Osteocyte (in vitro differentiated cells): ENCODE results near the gene SLC25A1. TPM values are rescaled to one million over a fixed set of nuclear protein-coding genes. Genes with fewer than 3 reads are reported as not detected.
"Not testable (repeated sequence)": the region's sequence is repeated elsewhere in the genome, so short reads cannot be mapped to it uniquely, and the experiment has no call there.

Experiments
- DNase-seq: peaks from one replicate; pipeline ENCODE4 v3.0.0; 2021; ENCODE audit warnings: mixed read lengths; ENCODE audit not compliant: unreplicated experiment; ENCODE audit errors: extremely low spot score
- H3K27ac Mint-ChIP-seq: one replicate; pipeline ENCODE4 v1.8.0; 2021; ENCODE audit warnings: mild to moderate bottlenecking, mixed read lengths; ENCODE audit not compliant: unreplicated experiment
- H3K27me3 Mint-ChIP-seq: one replicate; pipeline ENCODE4 v1.8.0; 2021; ENCODE audit warnings: mixed read lengths; ENCODE audit not compliant: unreplicated experiment
- H3K36me3 Mint-ChIP-seq: one replicate; pipeline ENCODE4 v1.8.0; 2021; ENCODE audit warnings: mixed read lengths; ENCODE audit not compliant: unreplicated experiment
- H3K4me1 Mint-ChIP-seq: one replicate; pipeline ENCODE4 v1.8.0; 2021; ENCODE audit warnings: mixed read lengths; ENCODE audit not compliant: unreplicated experiment
- H3K4me3 Mint-ChIP-seq: one replicate; pipeline ENCODE4 v1.8.0; 2021; ENCODE audit warnings: mild to moderate bottlenecking, moderate library complexity, mixed read lengths; ENCODE audit not compliant: unreplicated experiment
- H3K9me3 Mint-ChIP-seq: one replicate; pipeline ENCODE4 v1.8.0; 2021; ENCODE audit warnings: mixed read lengths; ENCODE audit not compliant: unreplicated experiment
- total RNA-seq: library from RNA; stranded (reverse); gene quantifications from 2 replicates; pipeline ENCODE4 v1.2.1, GENCODE V29; 2021
- TF ChIP-seq, protein P1 (sequence below): fragments of 200-600 bp; sonication (generic); IDR thresholded peaks from 2 replicates; pipeline ENCODE4 v1.5.0; 2021; ENCODE audit warnings: antibody characterized with exemption, mild to moderate bottlenecking, moderate library complexity

The SLC25A1 gene
- total RNA-seq, 1 donor from 2014 or later = 96.1 TPM

DNA sequence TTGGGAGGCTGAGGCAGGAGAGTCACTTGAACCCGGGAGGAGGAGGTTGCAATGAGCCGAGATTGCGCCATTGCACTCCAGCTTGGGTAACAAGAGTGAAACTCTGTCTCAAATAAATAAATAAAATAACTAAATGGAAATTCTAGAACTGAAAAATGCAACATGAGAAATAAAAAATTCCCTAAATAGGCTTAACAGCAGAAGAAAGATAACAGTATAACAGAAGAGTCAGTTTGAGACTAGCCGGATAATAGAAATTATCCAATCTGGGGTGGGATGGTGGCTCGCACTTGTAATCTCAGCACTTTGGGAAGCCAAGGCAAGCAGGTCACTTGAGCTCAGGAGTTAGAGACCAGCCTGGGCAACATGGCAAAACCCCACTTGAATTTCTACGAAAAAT, 14.1 kb downstream of the SLC25A1 start:
- Mint-ChIP-seq H3K4me3 (no peak overlapping the region), H3K27ac (no peak overlapping the region), H3K4me1 (peaks cover under 1% of the 10 kb centered on the region), H3K36me3 (no peaks in the 10 kb centered on the region), H3K9me3 (no peaks in the 10 kb centered on the region), H3K27me3 (peaks cover 37% of the 10 kb centered on the region)
- TF ChIP-seq, protein P1, sequence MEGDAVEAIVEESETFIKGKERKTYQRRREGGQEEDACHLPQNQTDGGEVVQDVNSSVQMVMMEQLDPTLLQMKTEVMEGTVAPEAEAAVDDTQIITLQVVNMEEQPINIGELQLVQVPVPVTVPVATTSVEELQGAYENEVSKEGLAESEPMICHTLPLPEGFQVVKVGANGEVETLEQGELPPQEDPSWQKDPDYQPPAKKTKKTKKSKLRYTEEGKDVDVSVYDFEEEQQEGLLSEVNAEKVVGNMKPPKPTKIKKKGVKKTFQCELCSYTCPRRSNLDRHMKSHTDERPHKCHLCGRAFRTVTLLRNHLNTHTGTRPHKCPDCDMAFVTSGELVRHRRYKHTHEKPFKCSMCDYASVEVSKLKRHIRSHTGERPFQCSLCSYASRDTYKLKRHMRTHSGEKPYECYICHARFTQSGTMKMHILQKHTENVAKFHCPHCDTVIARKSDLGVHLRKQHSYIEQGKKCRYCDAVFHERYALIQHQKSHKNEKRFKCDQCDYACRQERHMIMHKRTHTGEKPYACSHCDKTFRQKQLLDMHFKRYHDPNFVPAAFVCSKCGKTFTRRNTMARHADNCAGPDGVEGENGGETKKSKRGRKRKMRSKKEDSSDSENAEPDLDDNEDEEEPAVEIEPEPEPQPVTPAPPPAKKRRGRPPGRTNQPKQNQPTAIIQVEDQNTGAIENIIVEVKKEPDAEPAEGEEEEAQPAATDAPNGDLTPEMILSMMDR = no peak
- DNase-seq = no peak

DNA sequence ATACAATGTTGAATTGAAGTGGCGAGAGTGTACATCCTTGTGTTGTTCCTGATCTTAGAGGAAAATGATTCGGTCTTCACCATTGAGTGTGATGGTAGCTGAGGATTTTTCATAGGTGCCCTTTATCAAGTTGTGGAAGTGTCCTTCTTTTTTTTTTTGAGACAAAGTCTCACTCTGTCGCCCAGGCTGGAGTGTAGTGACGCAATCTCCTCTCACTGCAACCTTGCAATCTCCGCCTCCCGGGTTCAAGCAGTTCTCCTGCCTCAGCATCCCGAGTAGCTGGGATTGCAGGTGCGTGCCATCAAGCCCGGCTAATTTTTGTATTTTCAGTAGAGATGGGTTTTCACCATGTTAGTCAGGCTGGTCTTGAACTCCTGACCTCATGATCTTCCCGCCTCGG, 19.9 kb downstream of the SLC25A1 start:
- H3K4me3 Mint-ChIP-seq, H3K9me3 Mint-ChIP-seq, H3K36me3 Mint-ChIP-seq, DNase-seq, H3K4me1 Mint-ChIP-seq, H3K27ac Mint-ChIP-seq: not testable (repeated sequence)
- peaks cover 18% of the 10 kb centered on the region for H3K27me3 Mint-ChIP-seq

DNA sequence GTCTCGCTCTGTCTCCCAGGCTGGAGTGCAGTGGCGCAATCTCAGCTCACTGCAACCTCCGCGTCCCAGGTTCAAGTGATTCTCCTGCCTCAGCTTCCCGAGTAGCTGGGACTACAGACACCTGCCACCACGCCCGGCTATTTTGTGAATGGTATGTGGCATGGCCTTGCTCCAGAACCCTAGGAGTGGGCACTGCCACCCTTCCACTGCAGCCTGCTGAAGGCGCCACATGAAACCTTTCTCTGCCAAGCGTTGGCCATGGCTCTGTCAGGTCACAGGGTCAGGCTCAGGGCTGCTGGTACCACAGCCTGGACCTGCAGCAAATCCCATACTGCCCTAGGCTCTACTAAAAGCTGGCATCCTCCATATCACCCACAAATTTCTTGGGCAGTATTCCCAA, 22.4 kb downstream of the SLC25A1 start:
- not testable (repeated sequence) for H3K4me3 Mint-ChIP-seq, H3K9me3 Mint-ChIP-seq, H3K4me1 Mint-ChIP-seq, DNase-seq, H3K27ac Mint-ChIP-seq, H3K36me3 Mint-ChIP-seq
- peaks cover 34% of the 10 kb centered on the region for H3K27me3 Mint-ChIP-seq

DNA sequence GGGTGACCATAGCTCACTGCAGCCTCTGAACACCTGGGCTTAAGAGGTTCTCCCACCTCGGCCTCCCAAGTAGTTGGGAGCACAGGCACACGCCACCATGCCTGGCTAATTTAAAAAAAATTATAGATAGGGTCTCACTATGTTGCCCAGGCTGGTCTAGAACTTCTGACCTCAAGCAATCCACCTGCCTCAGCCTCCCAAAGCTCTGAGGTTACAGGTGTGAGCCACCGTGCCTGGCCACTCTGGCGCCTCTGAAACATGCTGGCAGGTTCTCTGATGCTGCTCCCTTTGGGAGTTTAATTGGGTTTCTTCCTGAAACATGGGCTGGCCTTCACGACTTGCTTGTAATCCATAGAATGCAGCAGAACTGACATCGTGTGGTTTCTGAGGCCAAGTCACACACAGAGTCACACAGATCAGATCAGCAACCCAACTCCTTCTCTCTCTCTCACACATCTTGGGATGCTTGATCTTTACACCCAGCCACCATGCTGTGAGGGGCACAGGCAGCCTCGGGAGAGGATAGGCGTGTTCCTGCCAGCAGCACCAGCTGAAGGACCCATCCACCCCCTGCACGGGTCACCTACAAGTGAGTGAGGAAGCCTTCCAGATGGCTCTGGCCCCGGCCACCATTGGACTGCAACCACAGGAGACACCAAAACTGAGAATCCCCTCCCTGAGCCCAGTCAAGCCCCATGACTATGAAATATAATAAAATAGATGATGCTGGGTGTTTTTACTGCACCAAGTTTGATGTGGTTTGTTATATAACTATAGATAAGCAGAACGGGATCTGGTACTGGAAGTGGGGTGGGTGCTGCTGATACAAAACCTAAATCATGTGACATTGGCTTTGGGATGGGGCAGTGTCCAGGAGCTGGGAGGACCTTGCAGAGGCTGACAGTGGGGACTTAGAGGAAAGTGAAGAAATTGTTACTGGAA, 25.3 kb downstream of the SLC25A1 start:
- TF ChIP-seq, protein P1 = no peak
- no peak overlapping the region for H3K27ac Mint-ChIP-seq
- H3K27me3 Mint-ChIP-seq = peaks cover 42% of the 10 kb centered on the region
- no peaks in the 10 kb centered on the region for H3K9me3 Mint-ChIP-seq
- no peak for DNase-seq
- peaks cover 4% of the 10 kb centered on the region for H3K4me1 Mint-ChIP-seq
- no peak overlapping the region for H3K4me3 Mint-ChIP-seq
- H3K36me3 Mint-ChIP-seq = no peaks in the 10 kb centered on the region

DNA sequence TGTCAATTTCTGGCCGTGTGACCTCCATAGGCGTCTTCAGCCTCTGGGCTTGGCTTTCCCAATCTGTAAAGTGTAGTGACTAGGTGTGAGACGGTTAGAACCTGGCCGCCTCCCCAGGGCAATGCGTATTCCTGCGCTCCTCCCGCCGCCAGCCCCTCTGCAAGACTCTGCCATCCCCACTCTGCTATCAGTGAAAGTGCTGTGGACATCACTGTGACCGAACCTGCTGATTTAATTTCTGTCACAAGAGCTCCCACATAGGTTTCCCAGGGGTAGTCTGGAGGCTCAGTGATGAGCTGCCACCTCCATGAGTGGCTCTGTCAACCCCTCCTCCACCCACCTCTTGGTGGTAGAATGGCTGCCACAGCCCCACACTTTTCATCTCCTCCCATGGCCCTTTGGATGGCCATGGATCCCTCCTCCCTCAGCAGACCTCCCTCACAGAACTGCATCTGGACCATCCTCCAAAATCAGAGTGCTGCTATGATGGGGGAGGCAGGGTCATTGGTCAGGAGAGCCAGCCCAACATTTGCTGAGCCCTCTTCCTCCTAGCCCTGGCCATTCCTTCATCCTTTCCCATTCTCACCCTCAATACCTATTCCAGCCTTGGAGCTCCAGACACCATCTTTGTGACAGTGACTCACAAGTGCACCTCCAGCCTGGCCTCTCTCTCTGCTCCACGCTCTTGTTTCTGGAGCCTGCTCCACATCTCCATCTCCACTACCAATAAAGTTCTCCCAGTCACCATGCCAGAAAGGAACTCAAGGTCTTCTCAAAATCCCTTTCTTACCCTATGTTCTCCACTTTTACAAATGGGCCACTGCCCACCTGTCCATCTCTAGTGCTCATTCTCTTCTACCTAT, 27.0 kb downstream of the SLC25A1 start:
- no peaks in the 10 kb centered on the region for H3K9me3 Mint-ChIP-seq
- H3K4me3 Mint-ChIP-seq = peak overlapping the region; percentile 22
- peaks cover 4% of the 10 kb centered on the region for H3K4me1 Mint-ChIP-seq
- H3K36me3 Mint-ChIP-seq = no peaks in the 10 kb centered on the region
- DNase-seq = no peak
- no peak overlapping the region for H3K27ac Mint-ChIP-seq
- TF ChIP-seq, protein P1 = no peak
- H3K27me3 Mint-ChIP-seq = peaks cover 54% of the 10 kb centered on the region
